Activated T-cell treated with anti-CD3 and anti-CD28 coated beads for 1 hour (primary cell): ENCODE results near the gene PXYLP1.
A peak's percentile ranks its signal among the peaks of the same experiment; 100 is the strongest.
"Not testable (repeated sequence)": the region's sequence is repeated elsewhere in the genome, so short reads cannot be mapped to it uniquely, and the experiment has no call there.

Experiments
- DNase-seq: peaks from one replicate; pipeline ENCODE4 v3.0.0-alpha.2; 2020; ENCODE audit warnings: low read depth

PXYLP1 gene

GRCh38 chr3:141231101-141231951, at the start of gene PXYLP1:
TSS of gene PXYLP1 (plus strand) at chr3:141231825. CDS start at chr3:141260176, 28,351 bp downstream.
- peak; percentile 85 for DNase-seq

GRCh38 chr3:141183606-141184005, 48.0 kb upstream of the PXYLP1 start:
- DNase-seq, result no peak

GRCh38 chr3:141184430-141184829, 47.2 kb upstream of the PXYLP1 start:
- DNase-seq, result no peak

GRCh38 chr3:141191097-141191749, 40.4 kb upstream of the PXYLP1 start:
- no peak for DNase-seq

GRCh38 chr3:141192345-141192744, 39.3 kb upstream of the PXYLP1 start:
- peak; percentile 99 for DNase-seq

GRCh38 chr3:141193066-141193830, 38.4 kb upstream of the PXYLP1 start:
- no peak for DNase-seq

- DNase-seq, result no peak
These were observed 30.5 kb upstream of the PXYLP1 start for GRCh38 chr3:141201122-141201521.

- no peak for DNase-seq
These were observed 28.9 kb upstream of the PXYLP1 start for GRCh38 chr3:141202682-141203081.

GRCh38 chr3:141203866-141204265, 27.8 kb upstream of the PXYLP1 start:
- DNase-seq, result no peak

GRCh38 chr3:141204343-141204742, 27.3 kb upstream of the PXYLP1 start:
- no peak for DNase-seq

GRCh38 chr3:141211306-141211705, 20.3 kb upstream of the PXYLP1 start:
- not testable (repeated sequence) for DNase-seq

- no peak for DNase-seq
These were observed 19.5 kb upstream of the PXYLP1 start for GRCh38 chr3:141212101-141212500.

GRCh38 chr3:141212555-141212954, 19.1 kb upstream of the PXYLP1 start:
- no peak for DNase-seq

- DNase-seq, result no peak
These were observed 14.7 kb upstream of the PXYLP1 start for GRCh38 chr3:141216975-141217374.

- DNase-seq, result no peak
These were observed 14.2 kb upstream of the PXYLP1 start for GRCh38 chr3:141217389-141217788.

- DNase-seq, result no peak
These were observed 13.3 kb upstream of the PXYLP1 start for GRCh38 chr3:141218162-141218835.

- DNase-seq, result no peak
These were observed 12.7 kb upstream of the PXYLP1 start for GRCh38 chr3:141218926-141219325.

GRCh38 chr3:141223673-141224166, 7.9 kb upstream of the PXYLP1 start:
- DNase-seq, result no peak

- DNase-seq, result no peak
These were observed 5.7 kb upstream of the PXYLP1 start for GRCh38 chr3:141225939-141226338.

GRCh38 chr3:141227216-141227615, 4.4 kb upstream of the PXYLP1 start:
- no peak for DNase-seq

- DNase-seq, result no peak
These were observed 3.9 kb upstream of the PXYLP1 start for GRCh38 chr3:141227752-141228151.

GRCh38 chr3:141228395-141228794, 3.2 kb upstream of the PXYLP1 start:
- no peak for DNase-seq
